Duodenal mucosa (tissue), 2 donors: Measurements from ENCODE around the gene RNASEL.

ENCODE experiments used
- H3K27ac ChIP-seq: one replicate; pipeline ENCODE4 v1.7.0; 2013; ENCODE audit warnings: low read depth, low read length
- H3K27me3 ChIP-seq, 2 donors: one replicate each; pipeline ENCODE4 v1.7.0; 2013; ENCODE audit warnings: low read length in 2 of 2, control low read depth in 1 of 2; ENCODE audit not compliant: insufficient read depth in 2 of 2, control insufficient read depth in 1 of 2
- H3K36me3 ChIP-seq, 2 donors: one replicate each; pipeline ENCODE4 v1.7.0; 2013; ENCODE audit warnings: low read length in 2 of 2, control low read depth in 1 of 2; ENCODE audit not compliant: insufficient read depth in 2 of 2, control insufficient read depth in 1 of 2
- H3K4me1 ChIP-seq, 2 donors: one replicate each; pipeline ENCODE4 v1.7.0; 2013; ENCODE audit warnings: low read length in 2 of 2, control low read depth in 1 of 2; ENCODE audit not compliant: insufficient read depth in 2 of 2, control insufficient read depth in 1 of 2
- H3K4me3 ChIP-seq, 2 donors: one replicate each; pipeline ENCODE4 v1.7.0; 2013; ENCODE audit warnings: low read length in 2 of 2, low read depth in 1 of 2
- H3K9ac ChIP-seq, 2 donors: one replicate each; pipeline ENCODE4 v1.7.0; 2013; ENCODE audit warnings: low read length in 2 of 2, low read depth in 1 of 2
- H3K9me3 ChIP-seq, 2 donors: one replicate each; pipeline ENCODE4 v1.7.0; 2013; ENCODE audit warnings: low read length in 2 of 2, control low read depth in 1 of 2; ENCODE audit not compliant: control insufficient read depth in 1 of 2

RNASEL gene

DNA sequence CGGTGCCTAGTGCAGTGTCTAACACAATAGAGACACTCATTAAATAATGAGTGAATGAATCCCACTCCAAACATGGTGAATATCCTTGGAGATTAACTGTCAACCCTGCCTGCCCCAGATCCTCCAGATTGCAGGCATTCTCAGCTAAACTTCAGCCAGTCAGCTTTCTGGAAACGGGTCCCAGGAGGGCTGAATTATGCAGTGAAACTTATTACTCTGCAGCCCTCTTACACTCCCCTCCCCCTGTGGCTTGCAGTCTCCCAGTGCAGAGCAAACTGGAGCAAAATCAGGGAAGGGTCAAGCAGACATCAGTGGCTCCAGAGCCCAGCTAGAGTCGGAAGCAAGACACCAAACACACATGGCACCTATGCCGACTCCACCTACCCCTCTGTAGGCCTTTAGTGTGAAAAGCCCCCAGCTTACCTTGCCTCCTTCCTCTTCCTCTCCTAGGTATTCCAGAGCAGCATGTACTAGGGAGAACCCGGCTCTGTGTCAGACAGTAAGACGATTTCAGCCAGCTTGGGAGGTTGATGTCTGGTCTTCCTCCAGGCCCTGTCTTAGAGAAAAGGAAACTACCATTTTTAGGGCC lies 21.6 kb upstream of the RNASEL start:
- no peak overlapping the region for H3K27ac ChIP-seq

DNA sequence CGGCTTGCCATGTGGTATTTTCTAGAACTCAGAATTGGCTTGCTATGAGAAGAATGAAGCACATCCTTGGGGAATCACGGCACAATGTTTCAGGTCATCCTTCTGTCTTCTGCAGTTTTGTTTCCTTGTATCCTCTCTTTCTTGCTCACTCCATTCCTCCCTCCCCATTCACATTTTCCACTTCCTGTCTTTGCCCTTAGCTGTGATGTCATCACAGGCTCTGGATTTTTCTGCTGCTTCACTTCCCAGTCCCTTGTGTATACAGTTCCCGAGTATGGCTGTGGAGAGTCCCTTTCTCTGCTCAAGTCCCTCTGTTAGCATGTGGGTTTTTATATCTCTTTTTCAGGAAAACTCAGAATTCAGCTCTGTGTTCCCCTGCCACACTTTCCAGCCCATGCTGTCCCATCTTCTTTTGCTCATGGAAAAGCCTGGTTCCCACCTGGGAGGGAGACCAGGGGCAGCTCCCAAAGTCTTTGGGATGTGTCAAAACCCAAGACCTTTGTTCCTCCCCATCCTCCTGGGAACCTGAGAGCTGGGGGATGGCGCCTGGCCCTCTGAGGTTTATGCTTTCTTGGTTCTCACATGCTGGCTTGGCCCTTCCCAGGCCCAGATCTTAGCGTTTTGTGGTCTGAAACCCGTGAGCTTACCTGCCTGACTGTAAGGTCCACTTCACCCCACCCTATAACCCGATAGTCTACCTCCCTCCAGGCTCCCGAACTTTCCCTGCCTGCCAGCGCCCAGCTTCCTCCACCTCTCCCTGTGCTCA lies 20.0 kb upstream of the RNASEL start:
- peaks cover 4 to 9% of the 10 kb centered on the region in 2 donors for H3K4me1 ChIP-seq
- no peaks in the 10 kb centered on the region for H3K9me3 ChIP-seq
- H3K27ac ChIP-seq, result peak overlapping the region; percentile 13
- H3K36me3 ChIP-seq, result no peaks in the 10 kb centered on the region
- H3K4me3 ChIP-seq, result no peak overlapping the region
- H3K27me3 ChIP-seq, result peaks cover 5 to 9% of the 10 kb centered on the region in 2 donors
- H3K9ac ChIP-seq, result no peak overlapping the region

More for the DNA sequence above, 21.6 kb upstream of the RNASEL start:
- Histone ChIP-seq H3K4me1 (peaks cover 6 to 16% of the 10 kb centered on the region in 2 donors), H3K9ac (no peak overlapping the region), H3K4me3 (no peak overlapping the region), H3K9me3 (no peaks in the 10 kb centered on the region), H3K27me3 (peaks cover 11 to 16% of the 10 kb centered on the region in 2 donors), H3K36me3 (no peaks in the 10 kb centered on the region)

DNA sequence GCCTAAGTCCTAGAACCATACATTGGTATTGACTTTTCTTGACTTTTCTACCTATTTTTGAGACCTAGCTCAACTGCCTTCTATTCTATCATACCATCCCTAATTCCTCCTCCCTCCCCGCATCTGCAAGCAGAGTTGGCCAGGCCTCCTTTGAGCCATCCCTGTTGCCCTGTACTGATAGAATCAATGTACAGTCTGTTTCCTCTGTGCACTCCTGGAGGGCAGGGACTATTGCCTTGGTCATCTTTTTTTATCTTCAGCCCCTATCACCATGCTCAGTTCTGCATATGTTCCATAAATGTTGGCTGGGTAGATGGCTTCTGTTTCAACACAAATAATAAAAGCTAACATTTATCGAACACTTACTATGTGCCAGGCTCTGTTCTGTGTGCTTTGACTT lies 19.2 kb upstream of the RNASEL start:
- H3K36me3 ChIP-seq, result no peaks in the 10 kb centered on the region
- peaks cover 0 to under 1% of the 10 kb centered on the region in 2 donors for H3K27me3 ChIP-seq
- H3K4me3 ChIP-seq, result no peak overlapping the region
- H3K9me3 ChIP-seq, result no peaks in the 10 kb centered on the region
- peaks cover 10 to 12% of the 10 kb centered on the region in 2 donors for H3K4me1 ChIP-seq
- H3K27ac ChIP-seq, result no peak overlapping the region
- H3K9ac ChIP-seq, result no peak overlapping the region

DNA sequence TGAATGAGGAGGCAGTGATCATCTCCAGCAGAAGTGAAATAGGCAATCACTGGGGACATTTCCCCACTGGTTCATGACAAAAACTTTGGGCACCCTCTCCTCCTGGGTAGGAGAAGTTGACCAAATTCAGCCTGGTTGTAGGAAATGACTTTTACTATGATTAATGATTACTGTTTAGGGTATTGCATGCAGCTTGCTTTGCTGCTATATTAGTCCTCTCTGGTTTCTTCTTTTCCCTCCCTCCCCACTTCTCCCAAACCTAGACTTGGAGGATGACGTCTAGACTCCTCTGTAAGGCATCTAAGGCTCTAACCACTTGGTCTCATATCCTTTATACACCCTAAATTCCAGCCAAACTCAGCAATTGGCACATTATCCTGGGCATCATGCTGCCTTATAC lies 18.5 kb upstream of the RNASEL start:
- H3K27ac ChIP-seq, result no peak overlapping the region
- peaks cover 15 to 17% of the 10 kb centered on the region in 2 donors for H3K4me1 ChIP-seq
- H3K9me3 ChIP-seq, result no peaks in the 10 kb centered on the region
- no peaks in the 10 kb centered on the region for H3K27me3 ChIP-seq
- no peak overlapping the region for H3K9ac ChIP-seq
- no peaks in the 10 kb centered on the region for H3K36me3 ChIP-seq
- no peak overlapping the region for H3K4me3 ChIP-seq

DNA sequence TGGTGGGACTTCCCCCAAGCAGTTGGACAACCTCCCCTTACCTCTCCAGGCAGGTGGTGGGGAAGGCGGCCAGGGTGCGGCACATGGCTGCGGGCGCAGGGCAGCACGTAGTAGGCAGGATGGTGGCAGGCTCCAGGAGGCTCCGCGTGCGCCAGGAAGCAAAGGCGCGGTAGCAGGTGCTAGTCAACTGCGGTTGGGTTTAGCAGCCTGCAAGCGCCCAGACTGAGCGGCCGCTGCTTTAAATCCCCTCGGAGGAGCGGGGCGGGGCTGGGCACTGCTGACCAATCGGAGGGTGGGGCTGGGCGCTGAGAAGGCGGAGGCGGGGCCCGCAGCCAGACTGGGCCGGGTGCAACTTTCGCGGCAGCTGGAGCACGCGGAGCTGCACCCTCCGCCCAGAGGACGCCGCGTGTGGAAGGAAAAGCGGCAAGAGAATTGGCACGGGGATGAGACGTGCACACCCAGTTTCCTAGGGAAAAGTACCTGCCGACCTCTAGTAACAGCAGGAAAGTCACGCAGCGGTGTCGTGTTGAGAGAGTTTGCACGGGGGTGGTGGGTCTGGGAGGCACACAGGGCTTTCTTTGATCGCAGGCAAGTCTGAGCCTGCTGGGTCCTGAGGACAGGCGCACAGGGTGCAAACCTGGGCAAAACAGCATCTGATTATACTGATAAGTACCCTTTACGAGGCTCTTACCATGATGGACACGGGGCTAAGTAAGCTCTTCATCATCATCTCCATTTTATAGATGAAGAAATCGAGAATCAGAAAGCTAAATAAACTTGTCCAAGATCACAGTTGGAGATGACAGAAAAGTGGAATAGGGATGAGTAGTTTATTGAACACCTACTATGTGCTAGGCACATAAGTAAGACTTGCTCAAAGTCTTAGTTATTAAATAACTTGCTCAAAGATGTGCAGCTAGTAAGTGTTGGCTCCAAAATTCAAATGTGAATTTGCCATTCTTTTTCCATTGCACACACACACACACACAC lies 15.4 kb upstream of the RNASEL start, which contains the start of gene RGS16:
RGS16 (minus strand) TSS at position 215 of the 990 bp plus-strand sequence; CDS start at position 85, 130 bp downstream.
- H3K9ac ChIP-seq, result peak within 1 kb of the TSS; percentile 37 to 49
- peaks cover 0 to 7% of the 10 kb centered on the region in 2 donors for H3K36me3 ChIP-seq
- H3K27me3 ChIP-seq, result no peaks in the 10 kb centered on the region
- peak within 1 kb of the TSS; percentile 66 to 75 for H3K4me3 ChIP-seq
- H3K9me3 ChIP-seq, result no peaks in the 10 kb centered on the region
- peaks cover 15 to 23% of the 10 kb centered on the region in 2 donors for H3K4me1 ChIP-seq
- H3K27ac ChIP-seq, result no peak within 1 kb of the TSS

DNA sequence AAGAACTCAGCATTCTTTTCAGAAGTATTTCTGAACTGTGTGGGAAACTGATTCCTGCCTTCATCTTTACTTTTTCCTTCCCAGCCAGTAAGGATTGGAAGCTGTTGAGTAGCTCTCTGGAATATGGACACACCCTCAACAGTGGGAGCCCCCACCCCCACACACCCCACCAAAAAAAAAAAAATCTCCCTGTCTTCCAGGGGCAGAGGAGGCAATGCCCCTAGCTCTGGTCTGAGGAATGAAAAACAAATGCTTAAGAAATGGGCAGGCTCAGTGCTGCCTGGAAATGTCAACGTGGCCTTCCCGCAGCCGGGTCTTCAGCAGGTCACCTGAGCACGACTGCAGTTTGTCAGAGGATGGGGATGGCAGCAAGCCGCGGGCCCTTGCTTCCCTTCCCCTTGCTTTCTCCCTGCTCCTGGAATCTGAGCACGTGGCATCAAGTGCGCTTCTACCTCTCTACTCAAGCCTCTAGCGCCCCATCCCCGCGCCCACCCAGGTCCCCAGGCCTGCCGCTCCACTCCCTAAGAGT lies 14.7 kb upstream of the RNASEL start:
- H3K27ac ChIP-seq, result no peak overlapping the region
- no peaks in the 10 kb centered on the region for H3K27me3 ChIP-seq
- no peaks in the 10 kb centered on the region for H3K9me3 ChIP-seq

DNA sequence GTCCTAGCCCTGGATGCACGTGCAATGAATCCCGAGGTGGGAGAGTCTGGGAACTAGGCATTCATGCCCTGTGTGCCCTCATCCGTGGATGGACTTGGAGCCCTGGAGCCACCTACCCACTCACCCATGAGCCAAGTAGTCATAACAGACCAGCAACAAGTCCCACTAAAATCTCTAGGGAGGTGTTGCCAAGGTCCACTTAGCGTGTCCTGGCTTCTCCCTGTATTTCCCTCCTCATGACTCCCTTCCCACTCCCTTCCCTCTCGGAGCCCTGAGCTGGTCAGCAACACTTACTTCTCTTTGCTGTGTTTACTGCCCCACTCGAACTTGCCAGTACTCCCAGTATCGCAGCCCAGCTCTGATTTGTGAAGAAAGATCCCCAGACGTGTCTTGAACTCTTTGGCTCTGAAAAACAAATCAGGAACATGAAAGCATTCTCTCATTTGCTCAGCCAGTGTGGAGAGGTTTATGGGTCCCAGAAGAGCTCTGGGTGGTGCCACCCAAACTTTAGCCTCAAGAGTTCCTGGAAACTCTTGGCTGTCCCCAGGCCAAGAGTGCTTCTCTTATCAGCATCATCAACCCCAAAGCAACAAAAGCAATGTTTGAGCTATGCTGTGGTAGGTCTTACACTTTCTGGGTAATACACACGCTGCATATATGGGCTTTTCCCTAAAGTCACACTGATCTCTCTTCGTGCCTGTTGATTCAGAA lies 14.0 kb upstream of the RNASEL start:
- H3K4me1 ChIP-seq, result peaks cover 15 to 23% of the 10 kb centered on the region in 2 donors
- peak overlapping the region in 1 of 2 donors; percentile 37 for H3K9ac ChIP-seq
- no peaks in the 10 kb centered on the region for H3K27me3 ChIP-seq
- no peaks in the 10 kb centered on the region for H3K9me3 ChIP-seq
- H3K36me3 ChIP-seq, result peaks cover 0 to 7% of the 10 kb centered on the region in 2 donors
- H3K4me3 ChIP-seq, result peak overlapping the region; percentile 66 to 75
- no peak overlapping the region for H3K27ac ChIP-seq

More for the DNA sequence above, 14.7 kb upstream of the RNASEL start:
- Histone ChIP-seq H3K9ac (peak overlapping the region; percentile 37 to 49), H3K4me3 (peak overlapping the region; percentile 66 to 75), H3K36me3 (peaks cover 0 to 7% of the 10 kb centered on the region in 2 donors), H3K4me1 (peaks cover 15 to 23% of the 10 kb centered on the region in 2 donors)

DNA sequence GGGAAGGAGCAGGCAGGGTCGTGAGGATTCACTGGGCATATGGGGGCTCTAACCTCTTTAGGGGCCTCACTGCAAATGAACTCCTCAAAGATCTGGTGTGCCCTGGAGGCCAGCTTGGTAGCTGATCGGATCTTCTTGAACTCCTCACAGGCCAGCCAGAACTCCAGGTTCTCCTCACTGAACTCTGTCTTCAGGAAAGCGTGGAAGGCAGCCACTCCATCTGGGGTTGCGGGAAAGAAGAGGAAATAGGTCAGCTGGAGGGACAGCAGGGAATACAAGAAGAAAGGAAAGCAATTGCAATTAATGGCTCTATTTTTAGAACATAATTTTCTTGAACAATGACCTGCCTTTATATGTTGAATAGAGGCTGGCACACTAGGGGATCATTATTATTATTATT lies 12.9 kb upstream of the RNASEL start:
- Histone ChIP-seq H3K36me3 (peaks cover 0 to 7% of the 10 kb centered on the region in 2 donors), H3K4me1 (peaks cover 15 to 23% of the 10 kb centered on the region in 2 donors), H3K27ac (no peak overlapping the region), H3K27me3 (no peaks in the 10 kb centered on the region), H3K4me3 (peak overlapping the region in 1 of 2 donors; percentile 16), H3K9ac (peak overlapping the region in 1 of 2 donors; percentile 16), H3K9me3 (no peaks in the 10 kb centered on the region)

DNA sequence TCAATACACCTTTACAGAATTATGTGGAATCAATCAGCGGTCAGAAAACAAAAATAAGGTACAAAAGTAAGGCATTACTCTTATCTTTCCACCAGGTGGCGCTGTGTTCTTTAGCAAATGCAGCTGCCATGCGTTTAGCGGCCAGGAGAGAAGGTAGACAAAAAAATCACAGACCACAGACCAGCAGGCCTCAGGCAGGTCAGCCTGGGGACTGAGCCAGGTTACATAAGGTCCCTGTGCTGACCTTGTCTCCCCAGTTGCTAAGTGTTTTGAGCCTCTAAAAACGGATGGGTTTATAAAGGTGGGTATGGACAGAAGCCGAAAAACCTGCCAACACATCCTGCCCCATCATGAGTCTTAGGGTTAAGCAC lies 12.3 kb upstream of the RNASEL start:
- Histone ChIP-seq H3K9ac (peak overlapping the region in 1 of 2 donors; percentile 16), H3K27ac (no peak overlapping the region)

More for the DNA sequence above, 12.3 kb upstream of the RNASEL start:
- Histone ChIP-seq H3K4me1 (peaks cover 15 to 23% of the 10 kb centered on the region in 2 donors), H3K36me3 (peaks cover 0 to 7% of the 10 kb centered on the region in 2 donors), H3K4me3 (peak overlapping the region in 1 of 2 donors; percentile 16), H3K9me3 (no peaks in the 10 kb centered on the region), H3K27me3 (no peaks in the 10 kb centered on the region)
